Kidney (tissue), 14 donors: ENCODE measurements around the gene ARHGAP42. TPM values are rescaled to one million over a fixed set of nuclear protein-coding genes. Genes with fewer than 3 reads are reported as not detected.

Experiments
- DNase-seq, 5 donors: peaks; one replicate each; pipeline ENCODE4 v3.0.0-alpha.2; 2013 to 2020
- FAIRE-seq: peaks from 2 replicates; lab custom pipeline; 2012; peaks lifted over from hg19 to GRCh38; lab: Jason Lieb, UNC
- H3K27ac ChIP-seq, 2 donors: one replicate each; pipeline ENCODE4 v1.7.0; 2013; ENCODE audit warnings: low read depth in 2 of 2, low read length in 2 of 2, inconsistent platforms in 1 of 2
- H3K27me3 ChIP-seq: one replicate; pipeline ENCODE4 v1.7.1; 2013; ENCODE audit warnings: low read length, inconsistent platforms; ENCODE audit not compliant: control insufficient read depth, insufficient read depth
- H3K36me3 ChIP-seq, 3 donors: one replicate each; pipeline versions ENCODE4 v1.7.0 to v1.7.1; 2013; ENCODE audit warnings: low read length in 3 of 3, control low read depth in 1 of 3, inconsistent platforms in 1 of 3; ENCODE audit not compliant: insufficient read depth in 3 of 3, control insufficient read depth in 2 of 3
- H3K4me1 ChIP-seq, 3 donors: one replicate each; pipeline versions ENCODE4 v1.7.0 to v1.7.1; 2013; ENCODE audit warnings: low read length in 3 of 3, inconsistent platforms in 1 of 3, low read depth in 1 of 3; ENCODE audit not compliant: control insufficient read depth in 2 of 3, insufficient read depth in 2 of 3
- H3K4me3 ChIP-seq, 3 donors: one replicate each; pipeline versions ENCODE4 v1.7.0 to v1.8.1; 2013; ENCODE audit warnings: low read length in 3 of 3, control low read depth in 1 of 3, inconsistent platforms in 1 of 3
- H3K9ac ChIP-seq, 3 donors: one replicate each; pipeline versions ENCODE4 v1.7.0 to v1.7.1; 2013; ENCODE audit warnings: low read length in 3 of 3, control low read depth in 1 of 3, inconsistent platforms in 1 of 3
- H3K9me3 ChIP-seq, 3 donors: one replicate each; pipeline versions ENCODE4 v1.7.0 to v1.7.1; 2013; ENCODE audit warnings: low read length in 3 of 3, control low read depth in 1 of 3, inconsistent platforms in 1 of 3; ENCODE audit not compliant: control insufficient read depth in 2 of 3, insufficient read depth in 1 of 3
- intact Hi-C: fragments of 100-400 bp; cut with DNase I; formaldehyde crosslinking; loops from one replicate; pipeline ENCODE4 v1.11.1; 2022
- polyA plus RNA-seq: library from polyadenylated mRNA; stranded (reverse); fragments of 350-450 nt; fragmentation: Illumina TruSeq; extraction: RNeasy Lipid Tissue Mini Kit (QIAGEN cat#74804); gene quantifications from one replicate; pipeline ENCODE4 v1.2.3, GENCODE V29; 2014; ENCODE audit warnings: low read depth, low replicate concordance; ENCODE audit not compliant: insufficient read depth
- total RNA-seq: library from RNA; stranded (reverse); fragmentation: NEBNext Ultra II Directional; extraction: Animal tissue kit (Norgen Biotek cat#: 25700); gene quantifications from one replicate; pipeline ENCODE4 v1.2.1, GENCODE V29; 2021
- TF ChIP-seq, protein P1 (sequence below): IDR thresholded peaks from 3 replicates; pipeline ENCODE4 v1.5.1; 2012; ENCODE audit warnings: mild to moderate bottlenecking, moderate library complexity, borderline replicate concordance; ENCODE audit not compliant: insufficient read depth; ENCODE audit errors: extremely low read depth
- donor health status: control.
- donor health status: control.
- donor health status: control.
- donor health status: control.
- donor health status: control.
- donor health status: DM: yes; HTN: yes; CAD: no.
- donor health status: Normal renal cell carcinoma (clear cell type).

The ARHGAP42 gene
- total and polyA plus RNA-seq, 2 donors from 2014 or later, result 4.2 to 18.9 TPM

DNA sequence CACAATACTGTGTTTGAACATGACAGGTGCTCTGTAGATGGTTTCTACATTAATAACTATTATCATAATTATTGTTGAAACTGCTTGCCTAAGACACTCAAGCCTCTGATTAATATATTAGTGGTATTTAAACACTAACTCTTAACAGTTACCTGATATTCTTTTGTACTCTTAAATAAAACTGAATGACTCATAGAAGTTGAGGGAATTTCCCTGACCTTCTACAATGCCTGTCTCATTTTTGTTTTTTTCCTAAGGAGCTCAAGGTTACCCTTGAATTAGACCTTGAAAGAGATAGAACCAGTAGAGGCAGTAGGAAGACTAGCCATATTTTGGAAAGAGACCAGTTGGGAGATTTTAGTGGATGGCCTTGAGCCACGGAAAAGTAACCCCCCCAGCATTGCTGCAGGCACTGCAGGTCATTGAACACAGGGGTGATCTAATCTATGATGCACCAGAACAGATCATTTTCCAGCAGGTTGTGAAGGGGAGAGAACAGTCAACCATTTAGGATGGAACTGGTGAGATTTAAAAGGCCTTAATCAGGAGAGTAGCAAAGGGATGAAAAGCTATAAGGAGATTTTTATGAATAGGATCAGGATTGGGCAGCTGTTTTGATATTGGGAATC is 294.2 kb downstream of the ARHGAP42 start:
- Histone ChIP-seq H3K9me3 (no peaks in the 10 kb centered on the region), H3K27ac (no peak overlapping the region), H3K27me3 (no peaks in the 10 kb centered on the region), H3K36me3 (peaks cover 0 to 10% (median 5%) of the 10 kb centered on the region in 3 donors), H3K9ac (no peak overlapping the region), H3K4me1 (no peaks in the 10 kb centered on the region), H3K4me3 (no peak overlapping the region)
- FAIRE-seq, result no peak
- intact Hi-C loops, result no loop called here
- no peak for DNase-seq
- TF ChIP-seq, protein P1, sequence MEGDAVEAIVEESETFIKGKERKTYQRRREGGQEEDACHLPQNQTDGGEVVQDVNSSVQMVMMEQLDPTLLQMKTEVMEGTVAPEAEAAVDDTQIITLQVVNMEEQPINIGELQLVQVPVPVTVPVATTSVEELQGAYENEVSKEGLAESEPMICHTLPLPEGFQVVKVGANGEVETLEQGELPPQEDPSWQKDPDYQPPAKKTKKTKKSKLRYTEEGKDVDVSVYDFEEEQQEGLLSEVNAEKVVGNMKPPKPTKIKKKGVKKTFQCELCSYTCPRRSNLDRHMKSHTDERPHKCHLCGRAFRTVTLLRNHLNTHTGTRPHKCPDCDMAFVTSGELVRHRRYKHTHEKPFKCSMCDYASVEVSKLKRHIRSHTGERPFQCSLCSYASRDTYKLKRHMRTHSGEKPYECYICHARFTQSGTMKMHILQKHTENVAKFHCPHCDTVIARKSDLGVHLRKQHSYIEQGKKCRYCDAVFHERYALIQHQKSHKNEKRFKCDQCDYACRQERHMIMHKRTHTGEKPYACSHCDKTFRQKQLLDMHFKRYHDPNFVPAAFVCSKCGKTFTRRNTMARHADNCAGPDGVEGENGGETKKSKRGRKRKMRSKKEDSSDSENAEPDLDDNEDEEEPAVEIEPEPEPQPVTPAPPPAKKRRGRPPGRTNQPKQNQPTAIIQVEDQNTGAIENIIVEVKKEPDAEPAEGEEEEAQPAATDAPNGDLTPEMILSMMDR, result no peak

DNA sequence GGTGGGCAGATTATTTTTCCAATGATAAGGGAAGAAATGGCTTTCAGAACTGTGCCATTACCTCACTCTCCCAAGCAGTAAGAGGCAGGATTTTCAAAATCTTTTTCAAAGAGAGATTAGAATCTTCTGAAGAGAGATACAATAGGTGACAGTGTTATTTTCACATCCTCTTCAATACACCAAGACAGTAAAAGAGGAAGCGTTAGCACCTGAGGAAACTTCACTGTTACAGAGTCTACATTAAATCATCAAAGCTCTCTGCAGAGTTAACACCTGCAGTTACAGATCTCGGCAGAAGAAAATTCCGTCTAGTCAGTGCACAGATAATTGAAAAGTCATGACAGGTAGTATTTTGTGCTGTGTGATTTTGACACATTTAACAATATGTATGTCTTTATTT is 297.6 kb downstream of the ARHGAP42 start:
- TF ChIP-seq, protein P1, result no peak
- H3K9ac ChIP-seq, result no peak overlapping the region
- H3K27ac ChIP-seq, result no peak overlapping the region
- no peaks in the 10 kb centered on the region for H3K27me3 ChIP-seq
- no peaks in the 10 kb centered on the region for H3K4me1 ChIP-seq
- no peak for FAIRE-seq
- DNase-seq, result no peak
- intact Hi-C loops, result no loop called here
- no peak overlapping the region for H3K4me3 ChIP-seq
- no peaks in the 10 kb centered on the region for H3K36me3 ChIP-seq
- H3K9me3 ChIP-seq, result no peaks in the 10 kb centered on the region

DNA sequence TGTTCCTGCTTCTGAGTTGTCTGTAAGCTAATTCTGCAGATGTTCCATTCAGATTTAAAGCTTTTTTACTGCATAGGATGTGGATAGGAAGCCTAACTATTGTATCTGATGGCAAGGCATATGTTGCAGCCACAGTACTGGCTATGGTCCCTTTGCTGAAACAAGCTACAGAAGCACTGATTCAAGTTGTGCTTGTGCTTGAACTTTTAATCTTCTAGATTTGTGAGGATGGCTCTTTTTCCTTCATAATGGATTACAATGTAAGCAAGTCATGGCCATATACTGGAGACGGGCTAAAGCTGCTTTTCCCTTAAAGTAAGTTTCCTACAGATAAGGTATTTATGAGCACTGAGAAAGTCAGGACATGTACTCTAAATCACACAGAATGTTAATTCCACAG is 303.8 kb downstream of the ARHGAP42 start:
- TF ChIP-seq, protein P1, result no peak
- H3K9ac ChIP-seq, result no peak overlapping the region
- no peaks in the 10 kb centered on the region for H3K4me1 ChIP-seq
- no peak overlapping the region for H3K27ac ChIP-seq
- no peak for FAIRE-seq
- H3K27me3 ChIP-seq, result no peaks in the 10 kb centered on the region
- intact Hi-C loops, result no loop called here
- no peaks in the 10 kb centered on the region for H3K9me3 ChIP-seq
- DNase-seq, result no peak
- H3K36me3 ChIP-seq, result no peaks in the 10 kb centered on the region
- H3K4me3 ChIP-seq, result no peak overlapping the region

DNA sequence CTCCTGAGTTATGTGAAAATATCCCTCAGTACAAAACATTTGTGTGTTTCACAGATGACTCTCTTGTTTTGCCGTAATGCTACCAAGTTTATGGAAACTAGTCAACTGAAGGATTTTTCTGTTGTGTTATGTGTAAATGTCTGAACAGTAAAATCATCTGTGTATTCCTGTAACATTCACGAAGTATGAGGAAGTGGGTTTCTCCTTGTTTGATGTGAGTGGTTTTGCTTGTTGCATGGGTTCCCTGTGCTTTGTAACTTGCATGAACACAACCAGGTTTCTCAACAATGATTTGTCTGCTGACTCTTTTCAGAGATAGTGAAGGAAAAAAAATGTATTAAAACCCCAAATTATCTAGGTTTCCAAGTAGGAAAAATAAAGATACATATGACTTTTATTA is 304.5 kb downstream of the ARHGAP42 start:
- Histone ChIP-seq H3K27ac (no peak overlapping the region), H3K9me3 (no peaks in the 10 kb centered on the region), H3K27me3 (no peaks in the 10 kb centered on the region), H3K9ac (no peak overlapping the region), H3K4me3 (no peak overlapping the region), H3K36me3 (no peaks in the 10 kb centered on the region), H3K4me1 (no peaks in the 10 kb centered on the region)
- DNase-seq, result no peak
- FAIRE-seq, result no peak
- intact Hi-C loops, result no loop called here
- TF ChIP-seq, protein P1, result no peak
